Right ventricle myocardium inferior (tissue), 1 donor: ENCODE data around the gene IRF7. TPM values are rescaled to one million over a fixed set of nuclear protein-coding genes. Genes with fewer than 3 reads are reported as not detected.
"Not testable (repeated sequence)": the region's sequence is repeated elsewhere in the genome, so short reads cannot be mapped to it uniquely, and the experiment has no call there.

Experiments
- ATAC-seq: fragments of 200-7000 bp; cut with Tn5 transposase; one replicate; pipeline ENCODE4 v1.9.1; 2020; ENCODE audit warnings: mild to moderate bottlenecking, moderate library complexity
- DNase-seq: peaks from one replicate; pipeline ENCODE4 v3.0.0; 2021; ENCODE audit errors: missing footprints
- intact Hi-C: fragments of 100-400 bp; cut with DNase I; formaldehyde crosslinking; loops from one replicate; pipeline ENCODE4 v1.11.0; 2022
- long read RNA-seq: library from polyadenylated mRNA; unstranded; transcript quantifications from one replicate; pipeline ENCODE4 v2.0.0, GENCODE V29; 2021
- total RNA-seq: library from RNA; stranded (reverse); fragmentation: NEBNext Ultra II Directional; extraction: Animal tissue kit (Norgen Biotek cat#: 25700); gene quantifications from one replicate; pipeline ENCODE4 v1.2.1, GENCODE V29; 2021
- donor health status: DM: no; HTN: yes; CAD: no; lungs with severe emphysema.

The IRF7 gene
- total RNA-seq, result 13.2 TPM
- long read RNA-seq, partial matches to known transcripts, result 3 of 13 reads
- long read RNA-seq, other reads (novel, unspliced or antisense), result 8 of 13 reads

DNA sequence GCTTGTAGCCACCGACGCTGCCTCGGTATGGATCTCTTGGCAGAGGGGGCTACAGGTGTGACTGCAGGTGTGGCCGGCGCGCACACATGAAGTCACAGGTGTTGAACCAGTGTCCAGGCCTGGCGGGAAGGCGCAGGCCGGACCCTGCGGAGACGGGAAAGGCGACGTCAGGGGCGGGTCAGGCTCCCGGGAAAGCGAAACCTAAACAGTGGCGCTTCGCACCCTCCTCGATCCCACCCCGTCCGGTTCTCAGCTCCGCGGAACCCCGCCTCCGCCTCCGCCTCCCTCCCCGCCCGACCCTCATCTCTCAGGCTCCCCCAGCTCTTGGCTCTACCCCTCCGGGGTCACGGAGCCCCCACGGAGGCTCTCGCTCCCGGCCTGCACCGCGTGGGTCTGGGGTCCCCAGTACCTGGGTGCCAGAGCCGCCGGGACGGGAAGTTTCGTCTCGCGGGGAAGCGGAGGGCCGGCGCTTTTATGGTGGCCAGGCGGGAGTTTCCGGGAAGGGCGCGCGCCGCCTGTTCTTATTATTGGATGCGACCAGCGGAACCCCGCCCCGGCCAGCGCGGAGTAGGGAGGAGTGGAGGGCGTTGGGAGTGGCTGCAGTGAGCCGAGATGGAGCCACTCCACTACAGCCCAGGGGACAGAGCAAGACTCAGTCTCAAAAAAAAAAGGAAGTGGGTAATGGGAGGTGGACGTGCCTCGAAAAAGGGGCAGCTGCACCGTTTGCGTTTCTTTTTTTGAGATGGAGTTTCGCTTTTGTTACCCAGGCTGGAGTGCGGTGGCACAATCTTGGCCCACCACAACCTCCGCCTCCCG is at the start of gene IRF7:
TSS of gene IRF7 (minus strand) at position 447 of the 816 bp plus-strand sequence. CDS start 586 bp downstream, outside the sequence.
- peak; percentile 100 for DNase-seq
- intact Hi-C loops, result loop anchor here (5.0 kb wide), 1 partner anchor 77 kb away; no protein-coding TSS in a partner anchor
- ATAC-seq, result peak; percentile 93

DNA sequence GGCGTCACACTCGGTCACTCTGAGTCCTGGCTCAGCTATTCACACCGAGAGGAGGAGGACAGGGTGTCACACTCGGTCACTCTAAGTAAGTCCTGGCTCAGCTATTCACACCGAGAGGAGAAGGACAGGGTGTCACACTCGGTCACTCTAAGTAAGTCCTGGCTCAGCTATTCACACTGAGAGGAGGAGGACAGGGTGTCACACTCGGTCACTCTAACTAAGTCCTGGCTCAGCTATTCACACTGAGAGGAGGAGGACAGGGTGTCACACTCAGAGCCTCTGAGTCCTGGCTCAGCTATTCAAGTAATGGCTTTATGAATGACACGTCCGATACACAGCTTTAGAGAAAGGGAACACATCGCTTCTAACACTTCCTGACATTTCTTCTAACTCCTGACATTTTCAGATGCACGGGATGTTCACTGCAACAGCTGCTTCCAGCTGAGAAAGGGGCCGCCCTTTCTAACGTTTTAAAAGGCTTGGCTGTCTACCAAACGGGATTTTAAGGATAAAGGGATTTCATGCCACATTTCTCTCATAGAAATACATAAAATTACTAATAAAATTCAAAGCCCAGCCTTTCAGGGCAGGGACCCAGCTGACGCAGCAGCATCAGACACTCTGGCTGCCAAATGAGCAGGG is 49.4 kb upstream of the IRF7 start:
- intact Hi-C loops, result no loop called here
- no peak for ATAC-seq
- no peak for DNase-seq

DNA sequence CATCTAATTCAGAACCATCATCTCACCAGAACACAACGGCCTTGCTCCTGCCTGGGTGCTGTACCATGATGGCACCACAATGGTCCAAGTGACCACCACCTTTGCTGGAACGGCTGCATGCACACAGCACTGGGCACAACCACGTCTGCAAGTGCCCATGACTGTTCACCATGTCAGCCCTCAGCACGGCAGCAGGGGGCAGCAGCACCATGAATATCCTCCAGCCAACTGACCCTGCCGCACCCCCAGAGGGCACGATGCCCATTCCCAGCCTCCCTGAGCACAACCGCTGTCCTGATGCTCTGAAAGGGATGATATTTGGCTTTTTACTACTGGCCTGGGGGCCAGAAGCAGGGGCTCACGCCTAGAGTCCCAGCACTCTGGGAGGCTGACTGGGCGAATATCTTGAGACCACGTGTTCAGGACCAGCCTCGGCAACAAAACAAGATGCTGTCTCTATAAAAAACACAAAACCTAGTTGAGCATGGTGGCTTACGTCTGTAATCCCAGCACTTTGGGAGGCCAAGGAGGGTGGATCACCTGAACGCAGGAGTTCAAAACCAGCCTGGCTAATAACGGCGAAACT is 47.0 kb upstream of the IRF7 start:
- intact Hi-C loops, result loop anchor here (2.0 kb wide), 1 partner anchor 66 kb away; no protein-coding TSS in a partner anchor
- ATAC-seq, result peak; percentile 60

DNA sequence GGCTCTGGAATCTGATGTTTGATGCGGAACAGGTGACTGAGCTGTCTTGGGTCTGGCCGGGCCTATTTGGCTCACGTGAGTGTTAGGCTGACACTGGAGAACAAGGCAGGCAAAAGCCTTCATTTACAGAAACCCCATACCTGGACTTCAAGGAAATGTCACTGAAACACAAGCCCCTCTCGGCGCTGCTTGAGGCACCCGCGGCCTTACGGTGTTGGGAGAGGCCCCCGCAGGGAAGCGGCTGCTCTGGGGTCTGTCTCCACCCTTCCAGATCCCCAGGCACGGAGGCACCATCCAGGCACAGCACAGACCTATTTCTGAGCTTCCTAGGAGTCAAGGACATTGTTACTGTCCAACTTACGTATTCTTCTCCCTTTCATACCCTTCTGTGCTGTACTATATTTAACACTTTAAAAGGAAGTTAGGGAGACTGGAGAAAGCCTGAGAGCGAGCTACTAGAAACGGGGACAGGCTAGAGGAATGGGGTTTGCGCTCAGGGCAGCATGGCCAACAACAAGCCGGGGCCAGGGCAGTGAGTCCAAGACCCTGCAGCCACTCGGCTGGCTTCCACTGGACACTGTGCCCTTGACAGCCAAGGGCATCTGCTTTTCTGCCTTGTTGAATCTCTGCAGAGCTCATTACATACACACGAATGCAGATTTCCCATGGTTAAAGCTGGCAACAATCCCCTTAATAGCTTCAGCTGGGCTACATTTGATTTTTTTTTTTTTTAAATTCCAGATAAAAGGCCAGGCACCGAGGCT is 45.1 kb upstream of the IRF7 start:
- ATAC-seq, result no peak
- no peak for DNase-seq

More for the DNA sequence above, 47.0 kb upstream of the IRF7 start:
- peak; percentile 79 for DNase-seq

GRCh38 chr11:660281-660680 is 44.5 kb upstream of the IRF7 start:
- ATAC-seq, result no peak

More for the DNA sequence above, 45.1 kb upstream of the IRF7 start:
- intact Hi-C loops, result no loop called here

DNA sequence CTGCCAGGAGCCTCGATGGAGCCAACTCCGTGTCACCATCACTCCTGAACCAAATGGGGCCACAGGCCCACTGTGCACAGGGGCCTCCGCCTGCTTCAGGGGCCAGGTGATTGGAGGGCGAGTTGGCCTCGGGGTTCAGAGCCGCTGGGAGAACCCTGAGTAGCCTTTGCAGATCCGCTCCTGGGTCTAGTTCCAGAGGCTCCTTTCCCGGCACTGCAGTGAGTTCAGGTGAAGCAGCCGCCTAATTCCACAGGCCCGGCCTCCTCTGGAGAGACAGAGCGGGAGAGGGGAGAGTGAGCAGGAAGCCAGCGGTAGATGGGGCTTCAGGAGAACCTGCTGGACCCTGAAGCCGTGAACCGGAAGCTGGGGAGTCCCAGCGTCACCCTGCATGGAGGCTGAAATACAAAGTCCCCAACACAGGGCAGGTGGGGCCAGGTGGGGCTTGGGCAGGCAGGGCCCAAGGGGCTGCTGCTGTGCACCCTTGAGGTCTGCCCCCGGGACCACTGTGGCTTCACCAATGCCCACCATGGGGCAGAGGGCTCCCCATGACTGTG is 43.9 kb upstream of the IRF7 start:
- no peak for DNase-seq
- intact Hi-C loops, result no loop called here
- no peak for ATAC-seq

More at GRCh38 chr11:660281-660680, 44.5 kb upstream of the IRF7 start:
- intact Hi-C loops, result no loop called here
- no peak for DNase-seq

GRCh38 chr11:657691-658126 is 42.0 kb upstream of the IRF7 start:
- ATAC-seq, result no peak
- no peak for DNase-seq
- intact Hi-C loops, result no loop called here

DNA sequence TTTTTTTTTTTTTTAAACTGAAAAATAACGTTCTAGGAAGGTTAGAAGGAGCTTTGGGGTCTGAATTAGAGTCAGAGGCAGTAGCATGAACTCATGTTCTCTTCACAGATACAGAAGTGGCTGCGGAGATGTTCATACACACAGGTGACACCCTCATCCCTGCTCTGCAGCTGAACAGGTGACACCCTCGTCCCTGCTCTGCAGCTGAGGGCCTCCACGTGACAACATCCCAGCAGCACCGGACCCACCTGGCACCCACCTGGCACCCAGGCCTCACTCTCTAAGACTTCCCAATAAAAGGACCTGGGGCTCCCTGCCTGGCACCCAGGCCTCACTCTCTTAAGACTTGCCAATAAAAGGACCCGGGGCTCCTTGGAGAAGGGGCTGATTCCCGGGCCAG is 41.1 kb upstream of the IRF7 start:
- ATAC-seq (no peak), DNase-seq (no peak)
- intact Hi-C loops, result no loop called here

- ATAC-seq, result no peak
- no peak for DNase-seq
- intact Hi-C loops, result no loop called here
These were observed 40.7 kb upstream of the IRF7 start for GRCh38 chr11:656426-656825.

GRCh38 chr11:655036-655726 is 39.4 kb upstream of the IRF7 start:
- intact Hi-C loops, result no loop called here
- no peak for ATAC-seq
- DNase-seq, result no peak

DNA sequence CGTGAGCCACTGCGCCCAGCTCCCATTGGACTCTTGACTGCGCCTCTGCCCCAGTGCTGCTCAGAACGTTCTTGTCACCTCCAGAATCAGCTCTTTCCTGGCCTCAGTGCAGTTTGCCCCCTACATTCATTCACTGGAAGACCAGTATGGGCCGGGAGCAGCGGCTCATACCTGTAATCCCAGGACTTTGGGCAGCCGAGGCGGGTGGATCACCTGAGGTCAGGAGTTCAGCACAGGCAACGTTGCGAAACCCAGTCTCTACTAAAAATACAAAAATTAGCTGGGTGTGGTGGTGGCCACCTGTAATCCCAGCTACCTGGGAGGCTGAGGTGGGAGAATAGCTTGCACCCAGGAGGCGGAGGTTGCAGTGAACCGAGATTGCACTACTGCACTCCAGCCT is 38.7 kb upstream of the IRF7 start:
- ATAC-seq, intact Hi-C loops: not testable (repeated sequence)

DNA sequence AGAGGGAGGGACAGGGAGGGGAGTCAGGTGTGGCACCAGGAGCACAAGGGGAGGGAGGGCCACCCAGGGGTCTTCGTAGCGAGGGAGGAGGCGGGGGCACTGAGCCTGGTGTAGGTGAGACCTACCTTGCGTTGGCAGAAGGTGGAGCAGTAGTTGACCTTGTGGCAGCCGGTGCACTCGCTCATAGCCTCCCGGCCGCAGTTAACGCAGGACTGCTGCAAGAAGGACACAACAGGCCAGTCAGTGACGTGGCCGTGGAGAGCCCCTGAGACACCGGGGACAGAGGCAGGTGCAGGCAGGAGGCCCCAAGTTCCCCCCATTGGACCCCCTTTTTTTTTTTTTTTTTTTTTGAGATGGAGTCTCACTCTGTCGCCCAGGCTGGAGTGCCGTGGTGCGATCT is 38.1 kb upstream of the IRF7 start:
- ATAC-seq (no peak), DNase-seq (no peak)
- intact Hi-C loops, result no loop called here

More for the DNA sequence above, 38.7 kb upstream of the IRF7 start:
- not testable (repeated sequence) for DNase-seq

DNA sequence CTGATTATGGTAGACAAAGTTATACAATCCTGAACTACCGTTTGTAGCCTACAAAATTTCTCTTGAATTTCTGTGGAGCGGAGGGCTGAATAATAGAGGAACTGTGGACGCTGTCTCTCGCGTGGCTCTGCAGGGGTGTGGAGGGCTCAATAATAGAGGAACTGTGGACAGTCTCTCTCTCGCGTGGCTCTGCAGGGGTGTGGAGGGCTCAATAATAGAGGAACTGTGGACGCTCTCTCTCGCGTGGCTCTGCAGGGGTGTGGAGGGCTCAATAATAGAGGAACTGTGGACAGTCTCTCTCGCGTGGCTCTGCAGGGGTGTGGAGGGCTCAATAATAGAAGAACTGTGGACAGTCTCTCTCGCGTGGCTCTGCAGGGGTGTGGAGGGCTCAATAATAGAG is 37.4 kb upstream of the IRF7 start:
- intact Hi-C loops, result not testable (repeated sequence)

GRCh38 chr11:650482-650881 is 34.7 kb upstream of the IRF7 start:
- ATAC-seq, result no peak
- intact Hi-C loops, result no loop called here
- DNase-seq, result no peak

More for the DNA sequence above, 37.4 kb upstream of the IRF7 start:
- ATAC-seq, DNase-seq: not testable (repeated sequence)

DNA sequence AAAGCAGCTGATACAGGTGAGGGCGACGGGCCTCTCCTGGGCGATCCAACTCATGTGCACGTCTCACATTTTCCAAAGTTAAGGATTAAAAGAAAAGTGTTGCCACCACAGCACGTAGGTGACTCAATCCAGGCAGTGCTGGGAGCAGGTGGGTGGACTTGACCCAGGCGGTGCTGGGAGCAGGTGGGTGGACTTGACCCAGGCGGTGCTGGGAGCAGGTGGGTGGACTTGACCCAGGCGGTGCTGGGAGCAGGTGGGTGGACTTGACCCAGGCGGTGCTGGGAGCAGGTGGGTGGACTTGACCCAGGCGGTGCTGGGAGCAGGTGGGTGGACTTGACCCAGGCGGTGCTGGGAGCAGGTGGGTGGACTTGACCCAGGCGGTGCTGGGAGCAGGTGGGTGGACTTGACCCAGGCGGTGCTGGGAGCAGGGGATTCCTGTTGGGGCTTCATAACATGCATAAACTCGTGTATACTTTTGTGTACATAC is 32.0 kb upstream of the IRF7 start:
- ATAC-seq, DNase-seq, intact Hi-C loops: not testable (repeated sequence)

- intact Hi-C loops, result no loop called here
- DNase-seq (no peak), ATAC-seq (no peak)
These were observed 30.5 kb upstream of the IRF7 start for GRCh38 chr11:646214-646613.

DNA sequence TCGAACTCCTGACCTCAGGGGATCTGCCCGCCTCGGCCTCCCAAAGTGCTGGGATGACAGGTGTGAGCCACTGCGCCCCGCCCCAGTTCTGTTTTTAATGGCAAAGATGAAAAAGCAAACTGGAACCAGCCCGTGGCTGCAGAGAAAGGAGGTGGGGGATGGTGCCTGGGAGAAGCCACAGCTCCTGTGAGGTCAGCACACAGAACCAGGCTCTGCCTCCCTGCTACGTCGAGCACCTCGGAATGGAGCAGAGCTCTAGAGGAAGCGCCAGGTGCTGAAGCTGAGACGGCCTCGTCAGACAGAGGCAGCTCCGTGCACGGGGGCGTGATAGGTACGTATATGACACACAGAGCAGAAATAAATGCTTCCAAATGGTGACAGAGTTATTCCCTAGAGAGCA is 29.8 kb upstream of the IRF7 start:
- ATAC-seq, result no peak
- no peak for DNase-seq
- intact Hi-C loops, result no loop called here
